Endothelial cell (in vitro differentiated cells): Measurements from ENCODE around the gene CASP9. TPM values are rescaled to one million over a fixed set of nuclear protein-coding genes. Genes with fewer than 3 reads are reported as not detected.

Experiments
- DNase-seq: peaks from one replicate; pipeline ENCODE4 v3.0.0; 2021; ENCODE audit warnings: low spot score
- H3K27ac Mint-ChIP-seq: one replicate; pipeline ENCODE4 v1.8.0; 2021; ENCODE audit warnings: mixed read lengths, inconsistent platforms; ENCODE audit not compliant: unreplicated experiment
- H3K27me3 Mint-ChIP-seq: one replicate; pipeline ENCODE4 v1.8.0; 2021; ENCODE audit warnings: mild to moderate bottlenecking, moderate library complexity, mixed read lengths, inconsistent platforms; ENCODE audit not compliant: unreplicated experiment
- H3K36me3 Mint-ChIP-seq: one replicate; pipeline ENCODE4 v1.8.0; 2021; ENCODE audit warnings: mild to moderate bottlenecking, low read depth, mixed read lengths, inconsistent platforms; ENCODE audit not compliant: unreplicated experiment
- H3K4me1 Mint-ChIP-seq: one replicate; pipeline ENCODE4 v1.8.0; 2021; ENCODE audit warnings: mild to moderate bottlenecking, mixed read lengths, inconsistent platforms; ENCODE audit not compliant: unreplicated experiment
- H3K4me3 Mint-ChIP-seq: one replicate; pipeline ENCODE4 v1.8.0; 2021; ENCODE audit warnings: mild to moderate bottlenecking, mixed read lengths, inconsistent platforms; ENCODE audit not compliant: unreplicated experiment
- H3K9me3 Mint-ChIP-seq: one replicate; pipeline ENCODE4 v1.8.0; 2021; ENCODE audit warnings: mixed read lengths, inconsistent platforms; ENCODE audit not compliant: unreplicated experiment
- total RNA-seq: library from RNA; stranded (reverse); fragmentation: NEBNext Ultra II Directional; extraction: Animal tissue kit (Norgen Biotek cat#: 25700); gene quantifications from one replicate; pipeline ENCODE4 v1.2.1, GENCODE V29; 2021; ENCODE audit not compliant: unreplicated experiment
- TF ChIP-seq, protein P1 (sequence below): fragments of 200-600 bp; sonication (generic); IDR thresholded peaks from one replicate; pipeline ENCODE4 v1.5.0; 2021; ENCODE audit warnings: antibody characterized with exemption; ENCODE audit not compliant: unreplicated experiment

The CASP9 gene
- total RNA-seq, 1 donor from 2014 or later = 12.0 TPM

GRCh38 chr1:15513919-15514318 is 10.1 kb downstream of the CASP9 start:
- peaks cover 12% of the 10 kb centered on the region for H3K4me1 Mint-ChIP-seq
- H3K4me3 Mint-ChIP-seq = no peak overlapping the region
- TF ChIP-seq, protein P1, sequence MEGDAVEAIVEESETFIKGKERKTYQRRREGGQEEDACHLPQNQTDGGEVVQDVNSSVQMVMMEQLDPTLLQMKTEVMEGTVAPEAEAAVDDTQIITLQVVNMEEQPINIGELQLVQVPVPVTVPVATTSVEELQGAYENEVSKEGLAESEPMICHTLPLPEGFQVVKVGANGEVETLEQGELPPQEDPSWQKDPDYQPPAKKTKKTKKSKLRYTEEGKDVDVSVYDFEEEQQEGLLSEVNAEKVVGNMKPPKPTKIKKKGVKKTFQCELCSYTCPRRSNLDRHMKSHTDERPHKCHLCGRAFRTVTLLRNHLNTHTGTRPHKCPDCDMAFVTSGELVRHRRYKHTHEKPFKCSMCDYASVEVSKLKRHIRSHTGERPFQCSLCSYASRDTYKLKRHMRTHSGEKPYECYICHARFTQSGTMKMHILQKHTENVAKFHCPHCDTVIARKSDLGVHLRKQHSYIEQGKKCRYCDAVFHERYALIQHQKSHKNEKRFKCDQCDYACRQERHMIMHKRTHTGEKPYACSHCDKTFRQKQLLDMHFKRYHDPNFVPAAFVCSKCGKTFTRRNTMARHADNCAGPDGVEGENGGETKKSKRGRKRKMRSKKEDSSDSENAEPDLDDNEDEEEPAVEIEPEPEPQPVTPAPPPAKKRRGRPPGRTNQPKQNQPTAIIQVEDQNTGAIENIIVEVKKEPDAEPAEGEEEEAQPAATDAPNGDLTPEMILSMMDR = no peak
- DNase-seq = no peak
- no peak overlapping the region for H3K27ac Mint-ChIP-seq
- H3K27me3 Mint-ChIP-seq = peaks cover 3% of the 10 kb centered on the region
- H3K36me3 Mint-ChIP-seq = peaks cover 16% of the 10 kb centered on the region
- no peaks in the 10 kb centered on the region for H3K9me3 Mint-ChIP-seq

DNA sequence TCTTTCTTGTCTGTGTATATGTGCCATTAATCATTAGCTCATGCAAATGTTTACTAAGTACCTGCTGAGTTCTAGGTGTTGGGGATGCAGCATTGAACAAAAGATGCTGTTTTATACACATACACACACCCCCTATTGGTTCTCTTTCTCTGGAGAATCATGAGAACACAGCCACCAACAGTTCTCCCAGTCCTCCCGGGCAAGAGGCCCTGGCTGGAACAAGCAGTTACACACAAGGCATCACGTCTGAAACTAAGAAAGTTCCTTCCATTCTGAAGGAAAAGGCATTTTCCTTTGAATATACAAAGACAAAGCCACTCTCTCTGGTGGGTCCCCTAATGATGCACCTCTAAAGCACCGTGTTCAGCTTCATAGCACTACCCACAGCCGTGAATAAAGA is 10.8 kb downstream of the CASP9 start:
- TF ChIP-seq, protein P1 = no peak
- peak overlapping the region; percentile 16 for H3K27ac Mint-ChIP-seq
- no peaks in the 10 kb centered on the region for H3K9me3 Mint-ChIP-seq
- peaks cover 16% of the 10 kb centered on the region for H3K36me3 Mint-ChIP-seq
- H3K27me3 Mint-ChIP-seq = peaks cover 3% of the 10 kb centered on the region
- DNase-seq = no peak
- H3K4me3 Mint-ChIP-seq = no peak overlapping the region
- peaks cover 12% of the 10 kb centered on the region for H3K4me1 Mint-ChIP-seq

DNA sequence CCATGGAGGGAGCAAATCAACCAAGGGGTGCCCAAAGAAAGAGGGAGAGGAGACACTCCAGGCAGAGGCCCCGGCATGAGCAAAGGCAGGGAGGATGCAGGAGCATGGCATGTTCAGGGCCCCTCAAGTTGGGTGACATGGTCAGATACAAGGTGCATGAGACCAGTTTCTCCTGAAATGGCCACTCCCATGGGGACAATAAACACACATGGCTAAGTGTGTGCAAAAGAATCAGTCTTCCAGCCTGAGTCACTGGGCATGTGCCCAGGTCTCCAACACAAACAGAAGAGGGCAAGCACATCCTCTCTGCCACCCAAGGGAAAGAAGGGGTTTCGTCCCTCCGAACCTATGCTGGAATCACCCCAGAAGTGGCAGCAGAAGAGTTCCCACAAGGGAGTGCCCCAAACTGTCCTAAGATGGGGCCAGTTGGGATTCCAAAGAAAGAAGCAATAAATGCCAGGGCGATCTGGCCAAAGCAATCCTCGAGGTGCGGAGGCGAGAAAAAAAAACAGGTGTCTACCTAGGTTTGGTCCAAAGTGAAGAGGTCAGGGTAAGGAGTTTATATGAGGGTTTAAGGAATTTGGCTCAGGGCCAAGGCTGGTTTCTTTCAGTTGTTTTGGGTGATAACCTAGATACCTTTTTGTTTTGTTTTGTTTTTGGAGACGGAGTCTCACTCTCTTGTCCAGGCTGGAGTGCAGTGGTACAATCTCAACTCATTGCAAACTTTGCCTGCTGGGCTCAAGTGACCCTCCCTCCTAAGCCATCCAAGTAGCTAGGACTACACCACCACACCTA is 13.2 kb downstream of the CASP9 start:
- no peaks in the 10 kb centered on the region for H3K9me3 Mint-ChIP-seq
- peaks cover 9% of the 10 kb centered on the region for H3K4me1 Mint-ChIP-seq
- no peak overlapping the region for H3K27ac Mint-ChIP-seq
- DNase-seq = no peak
- TF ChIP-seq, protein P1 = no peak
- no peak overlapping the region for H3K4me3 Mint-ChIP-seq
- peaks cover 3% of the 10 kb centered on the region for H3K27me3 Mint-ChIP-seq
- peaks cover 7% of the 10 kb centered on the region for H3K36me3 Mint-ChIP-seq

- DNase-seq = no peak
- TF ChIP-seq, protein P1 = no peak
Measured at GRCh38 chr1:15509586-15509985, 14.4 kb downstream of the CASP9 start.

GRCh38 chr1:15508700-15509487 is 15.1 kb downstream of the CASP9 start:
- Mint-ChIP-seq H3K27ac (no peak overlapping the region), H3K36me3 (peaks cover 7% of the 10 kb centered on the region), H3K27me3 (peaks cover 3% of the 10 kb centered on the region), H3K4me1 (peaks cover 2% of the 10 kb centered on the region), H3K4me3 (no peak overlapping the region), H3K9me3 (no peaks in the 10 kb centered on the region)
- no peak for DNase-seq
- TF ChIP-seq, protein P1 = no peak

More at GRCh38 chr1:15509586-15509985, 14.4 kb downstream of the CASP9 start:
- Mint-ChIP-seq H3K9me3 (no peaks in the 10 kb centered on the region), H3K27ac (no peak overlapping the region), H3K4me1 (peaks cover 2% of the 10 kb centered on the region), H3K36me3 (peaks cover 7% of the 10 kb centered on the region), H3K27me3 (peaks cover 3% of the 10 kb centered on the region), H3K4me3 (no peak overlapping the region)
